HUDEP-2 (cell line): ENCODE measurements around the gene EEF1AKMT2.

Experiments
- DNase-seq, 76 experiments: peaks; one replicate each; lab custom pipeline; 2025; ENCODE audit not compliant: unreplicated experiment in 76 of 76; lab: John Stamatoyannopoulos, UW

Gene EEF1AKMT2

GRCh38 chr10:124723826-124724225 is 67.9 kb downstream of the EEF1AKMT2 start:
- no peak for DNase-seq

GRCh38 chr10:124722798-124723783 is 68.6 kb downstream of the EEF1AKMT2 start:
- DNase-seq: peak in 49 of 76 experiments; percentile 7 to 73 (median 37)

GRCh38 chr10:124721330-124722045 is 70.2 kb downstream of the EEF1AKMT2 start:
- DNase-seq: peak in 60 of 76 experiments; percentile 7 to 75 (median 41)

GRCh38 chr10:124719213-124719851 is 72.4 kb downstream of the EEF1AKMT2 start:
- peak in 73 of 76 experiments; percentile 5 to 87 (median 69) for DNase-seq

- DNase-seq: peak in 74 of 76 experiments; percentile 63 to 96 (median 89)
These were observed 73.6 kb downstream of the EEF1AKMT2 start for GRCh38 chr10:124717911-124718741.

- no peak for DNase-seq
These were observed 74.5 kb downstream of the EEF1AKMT2 start for GRCh38 chr10:124717041-124717757.

GRCh38 chr10:124716369-124716768 is 75.3 kb downstream of the EEF1AKMT2 start:
- no peak for DNase-seq

GRCh38 chr10:124715439-124715838 is 76.2 kb downstream of the EEF1AKMT2 start:
- no peak for DNase-seq

- no peak for DNase-seq
These were observed 77.9 kb downstream of the EEF1AKMT2 start for GRCh38 chr10:124713679-124714255.

GRCh38 chr10:124712704-124713407 is 78.8 kb downstream of the EEF1AKMT2 start:
- DNase-seq: no peak

- no peak for DNase-seq
These were observed 80.5 kb downstream of the EEF1AKMT2 start for GRCh38 chr10:124711145-124711544.

- no peak for DNase-seq
These were observed 81.3 kb downstream of the EEF1AKMT2 start for GRCh38 chr10:124710266-124710881.

GRCh38 chr10:124709861-124710260 is 81.8 kb downstream of the EEF1AKMT2 start:
- peak in 31 of 76 experiments; percentile 7 to 59 (median 31) for DNase-seq

GRCh38 chr10:124708922-124709520 is 82.7 kb downstream of the EEF1AKMT2 start:
- no peak for DNase-seq

- no peak for DNase-seq
These were observed 83.4 kb downstream of the EEF1AKMT2 start for GRCh38 chr10:124708246-124708779.
